Stomach (tissue), 9 donors: ENCODE data around the gene PRTG. TPM values are rescaled to one million over a fixed set of nuclear protein-coding genes. Genes with fewer than 3 reads are reported as not detected.

Experiments used
- DNase-seq, 2 donors: peaks; one replicate each; pipeline versions ENCODE4 v3.0.0 to v3.0.0-alpha.2; 2013 to 2019
- H3K27ac ChIP-seq, 5 donors: fragments of 200-600 bp in 4 of 5; sonication (generic) in 4 of 5; one replicate each; pipeline ENCODE4 v1.5.1; 2013 to 2019; ENCODE audit warnings: mild to moderate bottlenecking in 1 of 5, moderate library complexity in 1 of 5
- H3K27me3 ChIP-seq, 3 donors: fragments of 200-600 bp; sonication (generic); one replicate each; pipeline ENCODE4 v1.5.1; 2017 to 2019; ENCODE audit warnings: mixed run types in 1 of 3
- H3K36me3 ChIP-seq, 4 donors: fragments of 200-600 bp; sonication (generic); 1 replicate in 3 of 4; 2 replicates in 1 of 4; pipeline ENCODE4 v1.5.1; 2016 to 2019
- H3K4me1 ChIP-seq, 4 donors: fragments of 200-600 bp; sonication (generic); one replicate each; pipeline ENCODE4 v1.5.1; 2016 to 2019
- H3K4me3 ChIP-seq, 4 donors: fragments of 200-600 bp; sonication (generic) in 3 of 4; one replicate each; pipeline ENCODE4 v1.5.1; 2016 to 2019; ENCODE audit warnings: mild to moderate bottlenecking in 1 of 4
- H3K9me3 ChIP-seq, 4 donors: fragments of 200-600 bp; sonication (generic); one replicate each; pipeline ENCODE4 v1.5.1; 2016 to 2019
- EP300 ChIP-seq: sonication (generic); formaldehyde crosslinking; IDR thresholded peaks from one replicate; pipeline ENCODE4 v1.6.1; 2017; ENCODE audit warnings: antibody characterized with exemption
- POLR2A ChIP-seq, 4 donors: fragments of 450-650 bp; IDR thresholded peaks; one replicate each; pipeline ENCODE4 v1.6.1; 2016; ENCODE audit warnings: antibody characterized with exemption in 4 of 4, control low read depth in 2 of 4, mild to moderate bottlenecking in 1 of 4, moderate library complexity in 1 of 4
- POLR2AphosphoS5 ChIP-seq, 3 donors: sonication (generic); formaldehyde crosslinking; IDR thresholded peaks; one replicate each; pipeline ENCODE4 v1.6.1; 2016; ENCODE audit warnings: antibody characterized with exemption in 3 of 3
- WGBS, 5 donors: extraction: QIAGEN DNeasy Blood & Tissue Kit in 3 of 5; methylation state at CpG; one replicate each; pipeline versions ENCODE4 v1.1.5 to v1.1.7; 2013 to 2018; 5-methylcytosine and 5-hydroxymethylcytosine counted together
- intact Hi-C: fragments of 100-400 bp; cut with DNase I; formaldehyde crosslinking; loops from one replicate; pipeline ENCODE4 v1.15.1; 2023; ENCODE audit warnings: low total_unique reads
- polyA plus RNA-seq, 3 donors: library from polyadenylated mRNA; stranded (reverse); fragments of 200-250 nt; gene quantifications; one replicate each; pipeline ENCODE4 v1.2.3, GENCODE V29; 2013
- total RNA-seq, 5 donors: library from RNA; depleted of rRNA; stranded (reverse); fragments of >200 nt; gene quantifications; one replicate each; pipeline versions ENCODE4 v1.1.0 to v1.2.3, GENCODE V29; 2014 to 2016
- TF ChIP-seq, protein P1 (sequence below), 7 experiments: fragments of 450-650 bp in 4 of 7; fragments of 200-600 bp in 3 of 7; sonication (generic) in 3 of 7; IDR thresholded peaks; one replicate each; pipeline ENCODE4 v1.5.1; 2016 to 2019; ENCODE audit warnings: antibody characterized with exemption in 7 of 7, control low read depth in 2 of 7, mild to moderate bottlenecking in 1 of 7
- donor health status: healthy with polysubstance abuse.
- donor health status: Bipolar disorder and iron deficiency.
- donor health status: healthy.

PRTG gene
- total and polyA plus RNA-seq, 8 donors, result under 0.01 to 12.3 (median 0.63) TPM; not detected in 2

DNA sequence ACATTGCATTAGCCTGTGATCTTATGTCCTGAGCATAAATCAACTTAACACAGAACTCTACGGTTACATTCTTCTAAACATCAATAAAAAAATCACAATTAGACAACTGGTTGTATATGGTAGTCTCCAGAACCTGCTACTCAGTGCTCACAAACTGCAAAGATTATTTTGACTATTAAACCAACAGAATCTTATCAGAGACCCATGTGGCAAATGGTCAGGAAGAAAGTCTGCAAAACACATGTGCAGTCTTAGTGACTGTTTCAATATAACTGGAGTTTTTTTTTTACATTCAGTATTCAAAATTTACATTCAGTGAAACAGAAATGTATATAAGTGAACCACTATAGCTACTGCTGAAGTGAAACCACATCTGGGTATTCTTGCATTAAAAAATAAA, 127.5 kb downstream of the PRTG start:
- peaks cover 0 to 4% (median 0%) of the 10 kb centered on the region in 4 donors for H3K36me3 ChIP-seq
- H3K4me1 ChIP-seq, result no peaks in the 10 kb centered on the region
- H3K27me3 ChIP-seq, result no peaks in the 10 kb centered on the region
- no peak for DNase-seq
- H3K4me3 ChIP-seq, result no peak overlapping the region
- H3K9me3 ChIP-seq, result no peaks in the 10 kb centered on the region
- no peak for TF ChIP-seq POLR2A (IDR thresholded peaks at IDR 0.05)
- TF ChIP-seq, protein P1, sequence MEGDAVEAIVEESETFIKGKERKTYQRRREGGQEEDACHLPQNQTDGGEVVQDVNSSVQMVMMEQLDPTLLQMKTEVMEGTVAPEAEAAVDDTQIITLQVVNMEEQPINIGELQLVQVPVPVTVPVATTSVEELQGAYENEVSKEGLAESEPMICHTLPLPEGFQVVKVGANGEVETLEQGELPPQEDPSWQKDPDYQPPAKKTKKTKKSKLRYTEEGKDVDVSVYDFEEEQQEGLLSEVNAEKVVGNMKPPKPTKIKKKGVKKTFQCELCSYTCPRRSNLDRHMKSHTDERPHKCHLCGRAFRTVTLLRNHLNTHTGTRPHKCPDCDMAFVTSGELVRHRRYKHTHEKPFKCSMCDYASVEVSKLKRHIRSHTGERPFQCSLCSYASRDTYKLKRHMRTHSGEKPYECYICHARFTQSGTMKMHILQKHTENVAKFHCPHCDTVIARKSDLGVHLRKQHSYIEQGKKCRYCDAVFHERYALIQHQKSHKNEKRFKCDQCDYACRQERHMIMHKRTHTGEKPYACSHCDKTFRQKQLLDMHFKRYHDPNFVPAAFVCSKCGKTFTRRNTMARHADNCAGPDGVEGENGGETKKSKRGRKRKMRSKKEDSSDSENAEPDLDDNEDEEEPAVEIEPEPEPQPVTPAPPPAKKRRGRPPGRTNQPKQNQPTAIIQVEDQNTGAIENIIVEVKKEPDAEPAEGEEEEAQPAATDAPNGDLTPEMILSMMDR (IDR thresholded peaks at IDR 0.05), result no peak
- intact Hi-C loops, result no loop called here
- 79 to 92% (median 84%) methylated on average over 1 of the region's 1 CpG for WGBS, 5 donors
- H3K27ac ChIP-seq, result no peak overlapping the region

DNA sequence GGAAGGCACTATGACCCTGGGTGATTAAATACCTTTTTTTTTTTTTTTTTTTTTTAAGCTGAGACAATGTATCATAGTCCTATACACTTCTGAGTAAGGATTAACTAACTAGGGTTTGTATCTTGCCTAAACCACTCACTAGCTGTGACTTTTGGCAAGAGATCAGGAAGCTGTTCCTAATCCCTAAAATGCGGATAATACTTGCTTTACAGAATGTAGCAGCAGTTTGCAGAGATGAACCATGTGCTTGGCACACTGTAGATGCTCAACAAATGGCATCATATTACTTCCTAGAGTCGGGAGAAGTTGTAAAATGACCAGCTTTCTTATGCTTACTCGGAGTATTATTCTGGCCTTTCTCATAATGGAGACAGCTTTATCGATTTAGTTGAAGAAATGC, 129.2 kb downstream of the PRTG start:
- TF ChIP-seq, protein P1 (IDR thresholded peaks at IDR 0.05), result no peak
- TF ChIP-seq EP300, result no peak
- TF ChIP-seq POLR2A (IDR thresholded peaks at IDR 0.05), result no peak
- TF ChIP-seq POLR2AphosphoS5 (IDR thresholded peaks at IDR 0.05), result no peak
- WGBS, 5 donors, result 80 to 93% (median 85%) methylated on average over 4 of the region's 4 CpGs
- DNase-seq, result no peak
- Histone ChIP-seq H3K4me1 (no peaks in the 10 kb centered on the region), H3K27ac (no peak overlapping the region), H3K36me3 (no peaks in the 10 kb centered on the region), H3K9me3 (no peaks in the 10 kb centered on the region), H3K27me3 (no peaks in the 10 kb centered on the region), H3K4me3 (no peak overlapping the region)
- intact Hi-C loops, result no loop called here

DNA sequence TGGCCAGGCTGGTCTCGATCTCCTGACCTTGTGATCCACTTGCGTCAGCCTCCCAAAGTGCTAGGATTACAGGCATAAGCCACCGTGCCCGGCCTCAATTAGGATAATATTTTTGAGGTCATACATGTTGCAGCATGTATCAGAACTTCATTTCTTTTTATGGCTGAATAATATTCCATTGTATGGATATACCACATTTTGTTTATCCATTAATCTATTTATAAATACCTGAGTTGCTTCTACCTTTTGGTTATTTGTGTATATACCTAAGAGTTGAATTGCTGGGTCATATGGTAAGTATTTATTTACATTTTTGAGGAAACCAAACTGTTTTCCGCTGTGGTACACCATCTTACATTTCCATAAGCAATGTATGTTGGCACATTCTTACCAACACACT, 136.7 kb downstream of the PRTG start:
- no peak for DNase-seq

DNA sequence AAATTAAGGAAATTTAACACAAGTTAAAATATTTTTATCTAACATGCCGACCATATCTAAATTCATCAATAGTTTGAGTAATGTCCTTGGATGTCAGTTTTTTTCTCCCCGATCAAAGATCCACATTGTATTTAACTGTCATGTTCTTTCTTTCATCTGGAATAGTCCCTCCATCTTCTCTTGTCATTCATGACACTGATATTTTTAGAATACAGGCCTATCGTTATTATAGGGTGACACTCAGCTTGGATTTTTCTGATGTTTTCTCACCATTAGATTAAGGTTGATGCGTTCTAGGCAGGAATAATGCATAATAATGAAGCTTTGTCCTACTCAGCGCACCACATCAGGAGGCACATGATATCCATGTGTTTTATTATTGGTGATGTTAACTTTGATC, 141.6 kb downstream of the PRTG start:
- Histone ChIP-seq H3K4me3 (no peak overlapping the region), H3K36me3 (no peaks in the 10 kb centered on the region), H3K4me1 (no peaks in the 10 kb centered on the region), H3K27me3 (no peaks in the 10 kb centered on the region), H3K27ac (no peak overlapping the region), H3K9me3 (peaks cover 0 to 8% (median 0%) of the 10 kb centered on the region in 4 donors)
- DNase-seq, result no peak
- intact Hi-C loops, result no loop called here
- TF ChIP-seq POLR2A (IDR thresholded peaks at IDR 0.05) (no peak), POLR2AphosphoS5 (IDR thresholded peaks at IDR 0.05) (no peak), EP300 (no peak)
- TF ChIP-seq, protein P1 (IDR thresholded peaks at IDR 0.05), result no peak
- 87 to 93% (median 92%) methylated on average over 5 of the region's 5 CpGs for WGBS, 5 donors

More for the DNA sequence above, 136.7 kb downstream of the PRTG start:
- Histone ChIP-seq H3K9me3 (peaks cover 0 to 10% (median 3%) of the 10 kb centered on the region in 4 donors), H3K27ac (no peak overlapping the region), H3K4me3 (no peak overlapping the region), H3K36me3 (no peaks in the 10 kb centered on the region), H3K27me3 (no peaks in the 10 kb centered on the region), H3K4me1 (no peaks in the 10 kb centered on the region)
- TF ChIP-seq POLR2AphosphoS5 (IDR thresholded peaks at IDR 0.05) (no peak), EP300 (no peak), POLR2A (IDR thresholded peaks at IDR 0.05) (no peak)
- TF ChIP-seq, protein P1 (IDR thresholded peaks at IDR 0.05), result no peak
- 90 to 94% (median 93%) methylated on average over 5 of the region's 5 CpGs for WGBS, 5 donors
- intact Hi-C loops, result no loop called here
